Neural cell (in vitro differentiated cells): ENCODE measurements around the gene PTPRG. TPM values are rescaled to one million over a fixed set of nuclear protein-coding genes. Genes with fewer than 3 reads are reported as not detected.

Source experiments
- H2AFZ ChIP-seq: fragments of 200-600, 300-800 bp; sonication (generic), shearing (Covaris generic); 2 replicates; pipeline ENCODE4 v1.6.0; 2014; ENCODE audit warnings: low read depth, mild to moderate bottlenecking, antibody characterized with exemption, low read length, moderate library complexity
- H3F3A ChIP-seq: fragments of 200-600 bp; shearing (Covaris generic); 2 replicates; pipeline ENCODE4 v1.6.1; 2016; ENCODE audit warnings: mild to moderate bottlenecking, moderate library complexity, mixed read lengths, antibody characterized with exemption, low read length; ENCODE audit not compliant: insufficient read depth, poor library complexity, severe bottlenecking
- H3K27ac ChIP-seq: fragments of 200-600, 300-800 bp; sonication (generic), shearing (Covaris generic); 2 replicates; pipeline ENCODE4 v1.5.1; 2014; ENCODE audit warnings: mild to moderate bottlenecking, low read length, moderate library complexity
- H3K27me3 ChIP-seq: fragments of 300-800, 200-600 bp; sonication (generic), shearing (Covaris generic); 2 replicates; pipeline ENCODE4 v1.6.0; 2014; ENCODE audit warnings: mild to moderate bottlenecking, low read depth, low read length, moderate library complexity; ENCODE audit not compliant: insufficient read depth
- H3K36me3 ChIP-seq: fragments of 300-800, 200-600 bp; sonication (generic), shearing (Covaris generic); 2 replicates; pipeline ENCODE4 v1.5.1; 2014; ENCODE audit warnings: mild to moderate bottlenecking, antibody characterized with exemption, low read length, moderate library complexity; ENCODE audit not compliant: insufficient read depth
- H3K4me2 ChIP-seq: fragments of 300-800, 200-600 bp; sonication (generic), shearing (Covaris generic); 2 replicates; pipeline ENCODE4 v1.6.0; 2014; ENCODE audit warnings: mild to moderate bottlenecking, low read length
- H3K4me3 ChIP-seq: fragments of 300-800, 200-600 bp; sonication (generic), shearing (Covaris generic); 2 replicates; pipeline ENCODE4 v1.5.1; 2014; ENCODE audit warnings: mild to moderate bottlenecking, low read length, moderate library complexity
- H3K79me2 ChIP-seq: fragments of 200-600 bp; shearing (Covaris generic); replicated peaks from 2 replicates; pipeline ENCODE4 v1.6.0; 2014; ENCODE audit warnings: mild to moderate bottlenecking, low read length, moderate library complexity; ENCODE audit not compliant: insufficient read depth
- H3K9ac ChIP-seq: fragments of 300-800, 200-600 bp; sonication (generic), shearing (Covaris generic); 2 replicates; pipeline ENCODE4 v1.6.1; 2016; ENCODE audit warnings: mild to moderate bottlenecking, low read length, mixed read lengths
- H3K9me2 ChIP-seq: fragments of 200-600 bp; shearing (Covaris generic); 2 replicates; pipeline ENCODE4 v1.6.1; 2016; ENCODE audit warnings: mild to moderate bottlenecking, low read length, mixed read lengths; ENCODE audit not compliant: insufficient read depth
- H3K9me3 ChIP-seq: fragments of 200-600, 300-800 bp; sonication (generic), shearing (Covaris generic); 2 replicates; pipeline ENCODE4 v1.6.1; 2016; ENCODE audit warnings: mild to moderate bottlenecking, mixed run types, low read length, moderate library complexity, mixed read lengths
- H4K20me1 ChIP-seq: fragments of 200-600 bp; shearing (Covaris generic); 2 replicates; pipeline ENCODE4 v1.6.1; 2016; ENCODE audit warnings: mild to moderate bottlenecking, mixed run types; ENCODE audit not compliant: insufficient read depth
- EP300 ChIP-seq: fragments of 450-650 bp; conservative IDR thresholded peaks from 2 replicates; pipeline ENCODE4 v1.6.1; 2014; ENCODE audit warnings: antibody characterized with exemption, mild to moderate bottlenecking, moderate library complexity; ENCODE audit not compliant: poor library complexity, severe bottlenecking
- EZH2 ChIP-seq: fragments of 200-600, 300-800 bp; shearing (Covaris generic), sonication (generic); IDR thresholded peaks from 2 replicates; pipeline ENCODE4 v1.6.1; 2014; ENCODE audit warnings: antibody characterized with exemption, low read length, borderline replicate concordance, mild to moderate bottlenecking; ENCODE audit not compliant: insufficient read depth, poor library complexity, severe bottlenecking
- MXI1 ChIP-seq: fragments of 450-650 bp; conservative IDR thresholded peaks from 2 replicates; pipeline ENCODE4 v1.6.1; 2014; ENCODE audit warnings: antibody characterized with exemption, mild to moderate bottlenecking; ENCODE audit not compliant: poor library complexity, severe bottlenecking
- POLR2AphosphoS5 ChIP-seq: IDR thresholded peaks from 2 replicates; pipeline ENCODE4 v1.6.1; 2012
- RAD21 ChIP-seq: fragments of 450-650 bp; conservative IDR thresholded peaks from 2 replicates; pipeline ENCODE4 v1.6.1; 2014; ENCODE audit warnings: antibody characterized with exemption, mild to moderate bottlenecking, moderate library complexity
- SMC3 ChIP-seq: fragments of 450-650 bp; conservative IDR thresholded peaks from 2 replicates; pipeline ENCODE4 v1.6.1; 2014; ENCODE audit warnings: antibody characterized with exemption, mild to moderate bottlenecking, moderate library complexity; ENCODE audit not compliant: poor library complexity
- TAF1 ChIP-seq: IDR thresholded peaks from 2 replicates; pipeline ENCODE4 v1.6.1; 2012; ENCODE audit warnings: low read depth
- polyA plus RNA-seq: library from polyadenylated mRNA; depleted of rRNA; stranded (reverse); fragments of >200 nt; gene quantifications from 2 replicates; pipeline ENCODE4 v1.2.3, GENCODE V29; 2014
- TF ChIP-seq, protein P1 (sequence below): IDR thresholded peaks from 2 replicates; pipeline ENCODE4 v1.6.1; 2012; ENCODE audit warnings: borderline replicate concordance
- TF ChIP-seq, protein P2 (sequence below): fragments of 450-650 bp; IDR thresholded peaks from 2 replicates; pipeline ENCODE4 v1.5.1; 2014; ENCODE audit warnings: antibody characterized with exemption, mild to moderate bottlenecking, moderate library complexity; ENCODE audit not compliant: poor library complexity, severe bottlenecking

PTPRG gene
- polyA plus RNA-seq, 1 donor from 2014 or later = 33.1 TPM

DNA sequence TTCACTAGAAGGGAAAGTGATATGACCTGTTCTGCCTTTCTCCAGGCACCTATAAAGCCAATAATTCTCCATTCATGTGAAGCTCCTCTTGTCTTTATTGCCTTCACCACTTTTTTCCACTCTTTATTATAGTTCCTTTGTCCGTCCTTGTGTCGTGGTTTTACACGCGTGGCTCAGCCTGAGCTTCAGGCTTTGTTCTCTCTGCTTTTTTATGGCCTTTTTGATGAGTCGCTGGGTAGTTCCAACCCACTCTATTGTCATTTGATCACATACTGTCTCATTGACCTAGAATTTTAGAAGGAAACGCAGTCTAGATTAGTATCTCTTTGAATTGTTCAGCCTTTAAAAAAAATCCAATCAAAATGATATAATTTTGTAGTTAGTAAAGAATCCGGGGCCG lies 403.2 kb downstream of the PTPRG start:
- no peak overlapping the region for H3K4me2 ChIP-seq
- H3F3A ChIP-seq = no peaks in the 10 kb centered on the region
- no peaks in the 10 kb centered on the region for H3K27me3 ChIP-seq
- no peaks in the 10 kb centered on the region for H3K9me3 ChIP-seq
- H3K27ac ChIP-seq = no peak overlapping the region
- H3K36me3 ChIP-seq = no peaks in the 10 kb centered on the region
- no peak for TF ChIP-seq RAD21
- no peak for TF ChIP-seq EZH2
- TF ChIP-seq, protein P1, sequence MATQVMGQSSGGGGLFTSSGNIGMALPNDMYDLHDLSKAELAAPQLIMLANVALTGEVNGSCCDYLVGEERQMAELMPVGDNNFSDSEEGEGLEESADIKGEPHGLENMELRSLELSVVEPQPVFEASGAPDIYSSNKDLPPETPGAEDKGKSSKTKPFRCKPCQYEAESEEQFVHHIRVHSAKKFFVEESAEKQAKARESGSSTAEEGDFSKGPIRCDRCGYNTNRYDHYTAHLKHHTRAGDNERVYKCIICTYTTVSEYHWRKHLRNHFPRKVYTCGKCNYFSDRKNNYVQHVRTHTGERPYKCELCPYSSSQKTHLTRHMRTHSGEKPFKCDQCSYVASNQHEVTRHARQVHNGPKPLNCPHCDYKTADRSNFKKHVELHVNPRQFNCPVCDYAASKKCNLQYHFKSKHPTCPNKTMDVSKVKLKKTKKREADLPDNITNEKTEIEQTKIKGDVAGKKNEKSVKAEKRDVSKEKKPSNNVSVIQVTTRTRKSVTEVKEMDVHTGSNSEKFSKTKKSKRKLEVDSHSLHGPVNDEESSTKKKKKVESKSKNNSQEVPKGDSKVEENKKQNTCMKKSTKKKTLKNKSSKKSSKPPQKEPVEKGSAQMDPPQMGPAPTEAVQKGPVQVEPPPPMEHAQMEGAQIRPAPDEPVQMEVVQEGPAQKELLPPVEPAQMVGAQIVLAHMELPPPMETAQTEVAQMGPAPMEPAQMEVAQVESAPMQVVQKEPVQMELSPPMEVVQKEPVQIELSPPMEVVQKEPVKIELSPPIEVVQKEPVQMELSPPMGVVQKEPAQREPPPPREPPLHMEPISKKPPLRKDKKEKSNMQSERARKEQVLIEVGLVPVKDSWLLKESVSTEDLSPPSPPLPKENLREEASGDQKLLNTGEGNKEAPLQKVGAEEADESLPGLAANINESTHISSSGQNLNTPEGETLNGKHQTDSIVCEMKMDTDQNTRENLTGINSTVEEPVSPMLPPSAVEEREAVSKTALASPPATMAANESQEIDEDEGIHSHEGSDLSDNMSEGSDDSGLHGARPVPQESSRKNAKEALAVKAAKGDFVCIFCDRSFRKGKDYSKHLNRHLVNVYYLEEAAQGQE = no peak
- TF ChIP-seq, protein P2, sequence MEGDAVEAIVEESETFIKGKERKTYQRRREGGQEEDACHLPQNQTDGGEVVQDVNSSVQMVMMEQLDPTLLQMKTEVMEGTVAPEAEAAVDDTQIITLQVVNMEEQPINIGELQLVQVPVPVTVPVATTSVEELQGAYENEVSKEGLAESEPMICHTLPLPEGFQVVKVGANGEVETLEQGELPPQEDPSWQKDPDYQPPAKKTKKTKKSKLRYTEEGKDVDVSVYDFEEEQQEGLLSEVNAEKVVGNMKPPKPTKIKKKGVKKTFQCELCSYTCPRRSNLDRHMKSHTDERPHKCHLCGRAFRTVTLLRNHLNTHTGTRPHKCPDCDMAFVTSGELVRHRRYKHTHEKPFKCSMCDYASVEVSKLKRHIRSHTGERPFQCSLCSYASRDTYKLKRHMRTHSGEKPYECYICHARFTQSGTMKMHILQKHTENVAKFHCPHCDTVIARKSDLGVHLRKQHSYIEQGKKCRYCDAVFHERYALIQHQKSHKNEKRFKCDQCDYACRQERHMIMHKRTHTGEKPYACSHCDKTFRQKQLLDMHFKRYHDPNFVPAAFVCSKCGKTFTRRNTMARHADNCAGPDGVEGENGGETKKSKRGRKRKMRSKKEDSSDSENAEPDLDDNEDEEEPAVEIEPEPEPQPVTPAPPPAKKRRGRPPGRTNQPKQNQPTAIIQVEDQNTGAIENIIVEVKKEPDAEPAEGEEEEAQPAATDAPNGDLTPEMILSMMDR = no peak
- TF ChIP-seq EP300 = no peak
- TF ChIP-seq TAF1 = no peak
- no peak for TF ChIP-seq MXI1
- no peak for TF ChIP-seq SMC3
- no peak for TF ChIP-seq POLR2AphosphoS5
- H4K20me1 ChIP-seq = no peaks in the 10 kb centered on the region
- no peak overlapping the region for H3K9ac ChIP-seq
- H3K4me3 ChIP-seq = no peak overlapping the region
- H2AFZ ChIP-seq = no peak overlapping the region
- no peaks in the 10 kb centered on the region for H3K79me2 ChIP-seq
- H3K9me2 ChIP-seq = no peaks in the 10 kb centered on the region

DNA sequence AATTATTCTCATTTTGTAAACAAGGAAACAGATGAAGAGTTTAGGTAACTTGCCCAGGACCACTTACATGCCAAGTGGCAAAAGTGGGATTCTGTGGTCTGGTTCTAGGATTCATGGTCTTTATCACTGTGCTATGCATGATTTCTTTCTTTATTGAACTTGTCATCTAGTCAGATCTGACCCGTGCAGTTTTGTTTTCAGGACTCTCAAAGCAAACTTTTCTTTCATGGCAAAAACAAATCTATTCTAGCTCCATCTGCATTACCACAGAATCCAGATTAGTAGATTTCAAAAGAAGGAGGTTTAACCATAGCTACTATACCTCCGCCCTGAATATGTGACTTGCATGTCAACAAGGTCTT lies 404.4 kb downstream of the PTPRG start:
- Histone ChIP-seq H4K20me1 (no peaks in the 10 kb centered on the region), H3K9me3 (no peaks in the 10 kb centered on the region), H3K79me2 (no peaks in the 10 kb centered on the region), H3F3A (no peaks in the 10 kb centered on the region), H3K9ac (no peak overlapping the region), H3K36me3 (no peaks in the 10 kb centered on the region), H3K4me2 (no peak overlapping the region), H3K4me3 (no peak overlapping the region), H3K27me3 (no peaks in the 10 kb centered on the region), H2AFZ (no peak overlapping the region), H3K9me2 (no peaks in the 10 kb centered on the region), H3K27ac (no peak overlapping the region)
- TF ChIP-seq SMC3 (no peak), POLR2AphosphoS5 (no peak), RAD21 (no peak), TAF1 (no peak), MXI1 (no peak), EZH2 (no peak)
- TF ChIP-seq, protein P2 = no peak
- TF ChIP-seq, protein P1 = no peak
